Measurements from ENCODE around the gene SLC7A6OS. TPM values are rescaled to one million over a fixed set of nuclear protein-coding genes. Genes with fewer than 3 reads are reported as not detected.

SLC7A6OS gene
- total RNA-seq, 1 experiment from 2014 or later = 25.3 TPM

DNA sequence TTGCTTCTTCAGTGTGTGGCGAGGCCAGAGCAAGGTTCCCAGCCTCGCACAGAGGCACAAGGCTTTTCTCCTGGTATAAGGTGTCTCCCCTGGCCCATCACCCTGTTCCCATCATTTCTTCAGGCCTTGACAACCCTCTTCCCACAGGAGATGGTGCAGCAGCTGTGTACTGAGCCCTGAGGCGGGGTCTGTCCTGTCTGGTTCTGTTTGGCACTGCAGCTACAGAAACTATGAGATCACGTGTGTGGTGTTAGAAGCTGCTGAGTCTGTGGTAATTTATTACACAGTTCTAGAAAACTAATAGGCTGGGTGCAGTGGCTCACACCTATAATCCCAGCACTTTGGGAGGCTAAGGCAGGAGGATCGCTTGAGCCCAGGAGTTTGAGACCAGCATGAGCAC is 58.4 kb downstream of the SLC7A6OS start:
- BruUV-seq (replicated peaks) = no TSS peak
- POLR2A ChIA-PET (ENCODE audit: low non-redundant PET) = interaction anchor here (0.6 kb wide), 1 partner anchor 442 kb away, joined by 6 read pairs; no protein-coding TSS in a partner anchor

DNA sequence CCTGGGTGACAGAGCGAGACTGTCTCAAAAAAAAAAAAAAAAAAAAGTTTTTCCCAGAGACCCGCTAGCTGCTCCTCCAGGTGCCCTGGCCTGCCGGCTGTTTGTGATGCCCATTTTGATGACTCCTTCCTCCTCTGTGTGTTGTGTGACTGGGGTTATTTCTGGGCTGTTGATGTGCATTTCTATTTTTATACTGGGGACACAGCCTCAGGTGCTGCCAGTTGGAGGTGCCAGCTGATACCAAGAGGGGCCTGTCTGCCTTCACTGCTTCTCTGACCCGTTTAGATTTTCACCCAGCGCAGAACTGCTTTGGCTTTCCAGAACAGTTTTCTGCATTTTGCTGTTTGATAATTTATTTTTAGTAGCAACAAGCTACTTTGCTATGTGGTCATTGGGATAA is 58.9 kb downstream of the SLC7A6OS start:
- no peaks in the 10 kb centered on the region for H3K27me3 ChIP-seq (replicated peaks; ENCODE audit: insufficient read depth, low read depth, low read length, poor library complexity)
- BruUV-seq (replicated peaks) = no TSS peak
- no peak overlapping the region for H3K27ac ChIP-seq (ENCODE audit: low read depth, low read length, poor library complexity, severe bottlenecking)
- no peak overlapping the region for H3K4me3 ChIP-seq (ENCODE audit: low read depth, low read length, poor library complexity, severe bottlenecking)
- no peaks in the 10 kb centered on the region for H3K4me1 ChIP-seq (ENCODE audit: insufficient read depth, low read length, poor library complexity, severe bottlenecking)
- no peak for TF ChIP-seq EZH2 (IDR thresholded peaks at IDR 0.05; ENCODE audit: borderline replicate concordance, low read depth, low read length, poor library complexity, severe bottlenecking)
- TF ChIP-seq, protein P1, sequence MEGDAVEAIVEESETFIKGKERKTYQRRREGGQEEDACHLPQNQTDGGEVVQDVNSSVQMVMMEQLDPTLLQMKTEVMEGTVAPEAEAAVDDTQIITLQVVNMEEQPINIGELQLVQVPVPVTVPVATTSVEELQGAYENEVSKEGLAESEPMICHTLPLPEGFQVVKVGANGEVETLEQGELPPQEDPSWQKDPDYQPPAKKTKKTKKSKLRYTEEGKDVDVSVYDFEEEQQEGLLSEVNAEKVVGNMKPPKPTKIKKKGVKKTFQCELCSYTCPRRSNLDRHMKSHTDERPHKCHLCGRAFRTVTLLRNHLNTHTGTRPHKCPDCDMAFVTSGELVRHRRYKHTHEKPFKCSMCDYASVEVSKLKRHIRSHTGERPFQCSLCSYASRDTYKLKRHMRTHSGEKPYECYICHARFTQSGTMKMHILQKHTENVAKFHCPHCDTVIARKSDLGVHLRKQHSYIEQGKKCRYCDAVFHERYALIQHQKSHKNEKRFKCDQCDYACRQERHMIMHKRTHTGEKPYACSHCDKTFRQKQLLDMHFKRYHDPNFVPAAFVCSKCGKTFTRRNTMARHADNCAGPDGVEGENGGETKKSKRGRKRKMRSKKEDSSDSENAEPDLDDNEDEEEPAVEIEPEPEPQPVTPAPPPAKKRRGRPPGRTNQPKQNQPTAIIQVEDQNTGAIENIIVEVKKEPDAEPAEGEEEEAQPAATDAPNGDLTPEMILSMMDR (conservative IDR thresholded peaks at IDR 0.05; ENCODE audit: low read depth, low read length) = no peak
- intact Hi-C loops (cut with micrococcal nuclease; ENCODE audit: unreplicated experiment) = no loop called here
- H3K36me3 ChIP-seq (ENCODE audit: insufficient read depth, low read length, poor library complexity, severe bottlenecking) = no peaks in the 10 kb centered on the region
- ChIA-PET CTCF (no interaction called here), POLR2A (ENCODE audit: low non-redundant PET) (interaction anchor here (0.6 kb wide), 1 partner anchor 442 kb away, joined by 6 read pairs; no protein-coding TSS in a partner anchor)
- DNase-seq (ENCODE audit: low spot score) = no peak
- H3K9me3 ChIP-seq (ENCODE audit: low read depth, low read length, poor library complexity, severe bottlenecking) = no peaks in the 10 kb centered on the region

More for the DNA sequence above, 58.4 kb downstream of the SLC7A6OS start:
- Histone ChIP-seq H3K27ac (ENCODE audit: low read depth, low read length, poor library complexity, severe bottlenecking) (no peak overlapping the region), H3K27me3 (replicated peaks; ENCODE audit: insufficient read depth, low read depth, low read length, poor library complexity) (no peaks in the 10 kb centered on the region), H3K36me3 (ENCODE audit: insufficient read depth, low read length, poor library complexity, severe bottlenecking) (no peaks in the 10 kb centered on the region), H3K9me3 (ENCODE audit: low read depth, low read length, poor library complexity, severe bottlenecking) (no peaks in the 10 kb centered on the region), H3K4me3 (ENCODE audit: low read depth, low read length, poor library complexity, severe bottlenecking) (no peak overlapping the region), H3K4me1 (ENCODE audit: insufficient read depth, low read length, poor library complexity, severe bottlenecking) (no peaks in the 10 kb centered on the region)
- CTCF ChIA-PET = no interaction called here
- intact Hi-C loops (cut with micrococcal nuclease; ENCODE audit: unreplicated experiment) = no loop called here
- TF ChIP-seq, protein P1 (conservative IDR thresholded peaks at IDR 0.05; ENCODE audit: low read depth, low read length) = no peak
- no peak for TF ChIP-seq EZH2 (IDR thresholded peaks at IDR 0.05; ENCODE audit: borderline replicate concordance, low read depth, low read length, poor library complexity, severe bottlenecking)
- DNase-seq (ENCODE audit: low spot score) = no peak

DNA sequence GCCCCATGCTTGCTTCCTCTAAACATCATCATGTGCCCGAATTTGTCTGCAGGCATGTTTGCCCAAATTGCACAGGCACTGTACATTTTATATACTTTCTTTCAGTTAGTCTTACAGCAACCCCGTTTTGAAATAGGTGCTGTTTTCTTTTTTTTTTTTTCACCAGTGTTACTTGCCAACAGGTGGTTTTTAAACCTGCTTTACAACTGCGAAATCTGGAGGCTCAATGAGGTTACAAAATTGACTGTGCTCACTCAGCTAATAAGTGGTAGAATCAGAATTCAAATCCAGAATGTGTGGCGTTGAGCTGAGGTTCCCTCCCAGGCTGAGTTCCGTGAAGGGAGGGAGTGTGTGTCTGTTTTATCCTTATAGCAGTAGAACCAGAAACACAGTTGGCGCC is 59.8 kb downstream of the SLC7A6OS start:
- no TSS peak for BruUV-seq (replicated peaks)
- H3K27ac ChIP-seq (ENCODE audit: low read depth, low read length, poor library complexity, severe bottlenecking) = no peak overlapping the region
- no peak for DNase-seq (ENCODE audit: low spot score)
- ChIA-PET POLR2A (ENCODE audit: low non-redundant PET) (no interaction called here), CTCF (no interaction called here)
- no peaks in the 10 kb centered on the region for H3K36me3 ChIP-seq (ENCODE audit: insufficient read depth, low read length, poor library complexity, severe bottlenecking)
- intact Hi-C loops (cut with micrococcal nuclease; ENCODE audit: unreplicated experiment) = no loop called here
- no peak overlapping the region for H3K4me3 ChIP-seq (ENCODE audit: low read depth, low read length, poor library complexity, severe bottlenecking)
- H3K9me3 ChIP-seq (ENCODE audit: low read depth, low read length, poor library complexity, severe bottlenecking) = no peaks in the 10 kb centered on the region
- H3K4me1 ChIP-seq (ENCODE audit: insufficient read depth, low read length, poor library complexity, severe bottlenecking) = no peaks in the 10 kb centered on the region
- TF ChIP-seq, protein P1 (conservative IDR thresholded peaks at IDR 0.05; ENCODE audit: low read depth, low read length) = no peak
- no peak for TF ChIP-seq EZH2 (IDR thresholded peaks at IDR 0.05; ENCODE audit: borderline replicate concordance, low read depth, low read length, poor library complexity, severe bottlenecking)
- no peaks in the 10 kb centered on the region for H3K27me3 ChIP-seq (replicated peaks; ENCODE audit: insufficient read depth, low read depth, low read length, poor library complexity)
